Activated T-cell treated with anti-CD3 and anti-CD28 coated beads, Interleukin-2, amount 50 U/mL, for 72 hours (primary cell): ENCODE results near the gene ACAP3. TPM values are rescaled to one million over a fixed set of nuclear protein-coding genes. Genes with fewer than 3 reads are reported as not detected.

ENCODE experiments used
- ATAC-seq, 2 donors: fragments of 150-1000 bp; cut with Tn5 transposase; replicated peaks in 1 of 2; 2 replicates each; pipeline ENCODE4 v1.10.0; 2021; ENCODE audit warnings: moderate library complexity in 2 of 2, mild to moderate bottlenecking in 1 of 2
- DNase-seq, 2 donors: peaks; one replicate each; pipeline ENCODE4 v3.0.0; 2021 to 2022; ENCODE audit warnings: mixed read lengths in 1 of 2
- H3K27ac Mint-ChIP-seq: one replicate; pipeline ENCODE4 v1.8.0; 2022; ENCODE audit warnings: mild to moderate bottlenecking, moderate library complexity, mixed read lengths
- H3K27me3 Mint-ChIP-seq: one replicate; pipeline ENCODE4 v1.8.0; 2022; ENCODE audit warnings: low read depth, mixed read lengths
- H3K36me3 Mint-ChIP-seq, 2 donors: one replicate each; pipeline ENCODE4 v1.8.0; 2022; ENCODE audit warnings: mixed read lengths in 2 of 2, mild to moderate bottlenecking in 1 of 2; ENCODE audit not compliant: insufficient read depth in 2 of 2
- H3K4me1 Mint-ChIP-seq: one replicate; pipeline ENCODE4 v1.8.0; 2022; ENCODE audit warnings: low read depth, mixed read lengths
- H3K4me3 Mint-ChIP-seq, 2 donors: one replicate each; pipeline ENCODE4 v1.8.0; 2022; ENCODE audit warnings: mild to moderate bottlenecking in 2 of 2, mixed read lengths in 2 of 2, moderate library complexity in 2 of 2
- H3K9me3 Mint-ChIP-seq, 2 donors: one replicate each; pipeline ENCODE4 v1.8.0; 2022; ENCODE audit warnings: mixed read lengths in 2 of 2
- total RNA-seq, 2 donors: library from RNA; stranded (reverse); gene quantifications; one replicate each; pipeline ENCODE4 v1.2.3, GENCODE V29; 2022

The ACAP3 gene
- total RNA-seq, 2 donors from 2014 or later, result 28.6 to 37.9 TPM

DNA sequence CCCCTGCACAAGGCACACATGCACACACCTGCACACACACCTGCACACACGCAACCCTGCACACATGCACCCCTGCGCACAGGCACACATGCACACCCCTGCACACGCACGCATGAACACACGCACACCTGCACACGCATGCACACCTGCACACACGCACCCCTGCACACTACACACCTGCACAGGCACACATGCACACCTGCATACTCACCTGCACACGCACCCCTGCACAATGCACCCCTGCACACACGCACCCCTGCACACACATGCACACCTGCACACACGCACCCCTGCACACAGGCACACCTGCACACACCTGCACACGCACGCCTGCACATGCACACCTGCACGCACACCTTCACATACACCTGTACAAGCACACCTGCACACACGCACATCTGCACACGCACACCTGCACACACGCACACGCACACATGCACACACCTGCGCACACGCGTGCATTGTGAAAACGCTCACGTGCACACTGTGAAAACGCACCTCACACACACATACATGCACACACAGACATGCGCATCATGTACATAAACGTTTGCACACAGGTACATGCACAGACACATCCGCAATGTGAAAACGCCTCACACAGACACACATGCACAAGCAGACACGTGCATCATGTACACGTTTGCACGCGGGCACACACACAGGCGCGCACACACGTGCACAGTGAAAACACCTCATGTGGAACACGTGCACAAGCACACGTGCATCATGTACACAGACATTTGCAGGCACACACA lies 33.2 kb upstream of the ACAP3 start:
- no peak overlapping the region for H3K4me3 Mint-ChIP-seq

DNA sequence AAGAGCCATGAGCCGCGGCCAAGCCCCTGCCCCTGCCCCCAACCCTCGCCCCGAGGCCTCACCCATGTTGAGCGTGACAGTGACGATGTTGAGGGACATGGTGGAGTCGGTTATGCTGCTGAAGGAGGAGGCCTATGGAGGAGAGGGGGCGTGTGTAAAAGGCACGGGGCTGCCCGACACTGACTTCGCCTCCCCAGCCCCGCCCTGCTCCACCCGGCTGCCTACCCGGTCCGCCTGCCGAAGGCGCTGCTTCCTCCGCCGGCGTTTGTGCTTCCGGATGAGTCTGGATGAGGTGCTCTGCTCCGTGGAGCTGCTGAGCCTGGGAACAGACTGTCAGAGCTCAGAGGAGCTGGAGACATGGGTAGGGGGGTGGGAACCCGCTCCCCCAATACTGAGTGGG lies 32.5 kb upstream of the ACAP3 start:
- Mint-ChIP-seq H3K9me3 (peaks cover 0 to 8% of the 10 kb centered on the region in 2 donors), H3K27me3 (no peaks in the 10 kb centered on the region), H3K27ac (no peak overlapping the region), H3K36me3 (peaks cover 6 to 10% of the 10 kb centered on the region in 2 donors), H3K4me3 (no peak overlapping the region), H3K4me1 (peaks cover 9% of the 10 kb centered on the region)
- DNase-seq (no peak), ATAC-seq (no peak)

More for the DNA sequence above, 33.2 kb upstream of the ACAP3 start:
- H3K4me1 Mint-ChIP-seq, result peaks cover 9% of the 10 kb centered on the region
- peaks cover 6 to 10% of the 10 kb centered on the region in 2 donors for H3K36me3 Mint-ChIP-seq
- H3K9me3 Mint-ChIP-seq, result peaks cover 0 to 8% of the 10 kb centered on the region in 2 donors
- H3K27me3 Mint-ChIP-seq, result no peaks in the 10 kb centered on the region
- DNase-seq, result no peak
- no peak overlapping the region for H3K27ac Mint-ChIP-seq
- no peak for ATAC-seq

DNA sequence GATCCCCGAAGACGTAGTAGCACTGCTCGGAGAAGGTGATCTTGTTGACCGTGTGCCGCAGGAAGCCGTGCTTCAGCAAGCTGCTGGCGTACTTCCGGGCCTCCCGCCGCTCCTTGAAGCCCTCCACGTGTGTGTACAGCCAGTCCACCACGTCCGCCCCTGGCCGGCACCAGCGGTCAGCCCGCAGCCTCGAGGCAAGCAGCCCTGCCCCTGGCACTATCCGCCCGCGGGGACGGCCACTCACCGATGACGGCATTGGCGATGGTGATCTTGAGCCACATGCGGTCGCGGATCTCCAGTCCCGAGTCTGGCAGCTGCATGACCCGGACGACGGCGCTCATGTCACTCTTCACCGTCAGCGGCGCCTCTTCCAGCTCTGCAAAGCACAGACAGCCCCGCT lies 30.5 kb upstream of the ACAP3 start:
- Mint-ChIP-seq H3K9me3 (peaks cover 0 to 8% of the 10 kb centered on the region in 2 donors), H3K27me3 (no peaks in the 10 kb centered on the region)
- ATAC-seq, result no peak

DNA sequence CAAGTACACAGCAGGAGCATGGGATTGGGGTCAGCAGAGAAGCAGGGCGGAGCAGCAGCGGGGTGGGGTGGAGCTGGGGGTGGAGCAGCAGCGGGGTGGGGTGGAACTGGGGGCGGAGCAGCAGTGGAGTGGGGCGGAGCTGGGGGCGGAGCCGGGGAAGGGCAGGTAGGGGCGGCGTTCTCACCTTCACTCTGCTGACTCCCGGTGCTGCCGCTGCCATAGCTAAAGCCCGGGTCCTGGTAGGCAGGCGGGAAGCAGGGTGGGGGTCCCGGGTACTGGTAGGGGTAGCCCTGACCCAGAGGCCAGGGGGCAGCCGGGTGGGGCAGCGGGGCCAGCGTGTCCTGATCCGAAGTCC lies 30.0 kb upstream of the ACAP3 start:
- ATAC-seq (peak; percentile 50 to 56), DNase-seq (peak; percentile 45 to 51)
- H3K4me1 Mint-ChIP-seq, result peaks cover under 1% of the 10 kb centered on the region
- H3K9me3 Mint-ChIP-seq, result peaks cover 0 to 8% of the 10 kb centered on the region in 2 donors
- H3K27ac Mint-ChIP-seq, result no peak overlapping the region
- no peaks in the 10 kb centered on the region for H3K27me3 Mint-ChIP-seq
- H3K36me3 Mint-ChIP-seq, result peaks cover 6 to 10% of the 10 kb centered on the region in 2 donors
- no peak overlapping the region for H3K4me3 Mint-ChIP-seq

More for the DNA sequence above, 30.5 kb upstream of the ACAP3 start:
- Mint-ChIP-seq H3K4me1 (peaks cover 6% of the 10 kb centered on the region), H3K4me3 (no peak overlapping the region), H3K36me3 (peaks cover 6 to 10% of the 10 kb centered on the region in 2 donors), H3K27ac (no peak overlapping the region)
- DNase-seq, result no peak

DNA sequence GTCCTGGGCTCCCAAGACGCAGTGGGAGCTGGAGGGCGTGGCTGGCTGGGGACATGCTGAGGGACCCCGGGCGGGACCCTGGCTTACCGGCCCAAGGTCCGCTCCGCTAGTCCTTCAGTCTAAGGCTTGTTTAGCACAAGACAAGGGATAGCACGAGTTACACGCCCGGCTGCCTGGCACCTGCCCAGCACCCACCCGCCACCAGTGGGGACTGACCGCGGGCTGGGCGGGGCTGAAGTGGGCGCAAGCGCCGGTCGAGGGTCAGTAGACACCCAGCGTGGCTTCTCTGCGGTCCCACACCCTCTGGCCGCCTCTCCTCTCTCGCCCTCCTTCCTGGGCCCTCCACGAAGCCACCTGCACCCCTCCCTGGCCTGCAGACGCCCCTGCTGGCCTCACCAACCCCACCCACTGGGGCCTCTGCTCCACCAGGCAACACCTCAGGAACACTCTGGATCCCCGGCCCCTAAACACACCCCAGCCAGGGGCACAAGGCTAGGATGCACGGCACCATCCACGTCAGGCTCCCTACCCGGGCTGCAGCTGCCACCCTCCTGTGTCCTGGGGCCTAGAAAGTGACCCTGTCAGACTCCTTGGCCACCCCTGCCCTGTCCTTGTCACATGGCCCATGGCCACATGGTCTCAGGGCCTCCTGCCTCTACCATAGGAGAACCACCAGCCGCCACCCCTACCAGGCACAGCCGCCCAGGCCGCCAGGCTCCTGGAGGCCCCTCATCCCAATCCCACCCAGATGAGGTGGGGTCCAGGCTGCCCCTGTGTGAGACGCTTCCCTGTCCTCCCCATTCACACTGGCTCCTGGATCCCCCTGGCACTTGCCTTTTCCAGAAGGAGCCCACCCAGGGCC lies 29.4 kb upstream of the ACAP3 start:
- H3K36me3 Mint-ChIP-seq, result peaks cover 6 to 10% of the 10 kb centered on the region in 2 donors
- no peak overlapping the region for H3K4me3 Mint-ChIP-seq
- no peak for ATAC-seq
- peaks cover 0 to 8% of the 10 kb centered on the region in 2 donors for H3K9me3 Mint-ChIP-seq
- H3K27me3 Mint-ChIP-seq, result no peaks in the 10 kb centered on the region
- no peak overlapping the region for H3K27ac Mint-ChIP-seq
- DNase-seq, result no peak
- no peaks in the 10 kb centered on the region for H3K4me1 Mint-ChIP-seq

DNA sequence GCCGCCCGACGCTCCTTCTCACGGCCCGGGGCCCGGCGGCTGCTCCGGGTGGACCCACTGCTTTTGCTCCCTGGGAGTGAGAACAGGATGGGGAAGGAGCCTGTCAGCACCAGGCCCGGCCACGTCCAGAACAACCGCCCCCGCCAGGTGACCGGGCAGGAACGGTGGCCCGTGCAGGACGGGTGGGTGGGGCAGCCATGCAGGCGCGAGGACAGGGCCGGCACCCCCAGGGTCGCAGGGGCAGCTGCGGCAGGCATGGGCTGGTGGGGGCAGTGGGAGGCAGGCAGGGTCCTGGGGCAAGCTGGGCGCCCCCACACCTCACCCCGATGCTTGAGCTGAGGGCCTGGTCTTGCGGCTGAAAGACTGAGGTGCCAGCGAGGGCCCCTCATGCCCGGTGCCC lies 28.7 kb upstream of the ACAP3 start:
- no peaks in the 10 kb centered on the region for H3K4me1 Mint-ChIP-seq
- H3K27ac Mint-ChIP-seq, result no peak overlapping the region
- DNase-seq, result no peak
- H3K27me3 Mint-ChIP-seq, result no peaks in the 10 kb centered on the region
- no peak overlapping the region for H3K4me3 Mint-ChIP-seq
- peaks cover 0 to 8% of the 10 kb centered on the region in 2 donors for H3K9me3 Mint-ChIP-seq
- ATAC-seq, result no peak
- peaks cover 6 to 8% of the 10 kb centered on the region in 2 donors for H3K36me3 Mint-ChIP-seq

DNA sequence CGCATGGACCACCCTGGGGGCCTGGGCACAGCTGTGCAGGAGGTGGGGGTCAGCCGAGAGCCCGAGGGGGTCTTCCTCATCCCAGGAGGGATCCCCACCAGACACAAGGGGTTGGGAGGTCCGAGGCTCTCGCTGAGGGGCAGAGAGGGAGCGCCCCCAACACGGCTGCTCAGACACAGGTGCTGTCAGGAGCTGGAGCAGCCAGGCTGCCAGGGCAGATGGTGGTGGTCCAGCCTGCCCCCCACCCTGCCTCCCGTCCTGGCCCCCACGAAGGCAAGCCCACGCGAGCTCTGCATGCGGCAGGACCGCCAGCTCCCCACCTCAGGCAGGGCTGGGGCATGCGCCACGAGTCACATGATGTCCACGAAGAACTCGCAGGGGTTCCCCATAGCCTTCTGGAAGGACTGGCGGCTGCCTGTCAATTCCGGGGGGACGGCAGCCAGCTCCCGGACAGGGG lies 28.1 kb upstream of the ACAP3 start:
- Mint-ChIP-seq H3K36me3 (peaks cover 2% of the 10 kb centered on the region in 2 donors), H3K4me3 (no peak overlapping the region), H3K27me3 (no peaks in the 10 kb centered on the region), H3K9me3 (peaks cover 0 to 3% of the 10 kb centered on the region in 2 donors), H3K4me1 (no peaks in the 10 kb centered on the region), H3K27ac (no peak overlapping the region)
- DNase-seq (no peak), ATAC-seq (no peak)

DNA sequence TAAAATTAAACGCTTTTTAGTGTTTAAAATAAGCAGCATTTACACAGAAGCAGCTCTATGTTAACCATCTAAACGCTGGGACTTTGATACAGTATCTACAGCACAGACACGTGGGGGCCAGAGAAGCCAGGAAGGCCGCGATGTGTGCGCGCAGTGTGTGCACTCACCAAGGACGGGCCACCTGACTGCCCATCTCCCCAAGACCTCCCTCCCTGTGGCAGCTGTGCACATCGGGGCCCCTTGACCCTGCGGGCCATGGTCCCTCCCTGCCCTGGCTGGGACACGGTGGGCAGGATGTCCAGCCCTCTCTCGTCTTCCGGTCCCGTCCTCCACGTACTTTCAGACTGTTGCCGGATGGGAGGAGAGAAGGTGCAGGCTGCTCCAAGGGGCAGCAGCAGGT lies 27.6 kb upstream of the ACAP3 start:
- Mint-ChIP-seq H3K4me3 (no peak overlapping the region), H3K27me3 (no peaks in the 10 kb centered on the region), H3K9me3 (no peaks in the 10 kb centered on the region), H3K27ac (no peak overlapping the region), H3K36me3 (peaks cover 0 to 2% of the 10 kb centered on the region in 2 donors), H3K4me1 (no peaks in the 10 kb centered on the region)
- ATAC-seq (no peak), DNase-seq (no peak)

DNA sequence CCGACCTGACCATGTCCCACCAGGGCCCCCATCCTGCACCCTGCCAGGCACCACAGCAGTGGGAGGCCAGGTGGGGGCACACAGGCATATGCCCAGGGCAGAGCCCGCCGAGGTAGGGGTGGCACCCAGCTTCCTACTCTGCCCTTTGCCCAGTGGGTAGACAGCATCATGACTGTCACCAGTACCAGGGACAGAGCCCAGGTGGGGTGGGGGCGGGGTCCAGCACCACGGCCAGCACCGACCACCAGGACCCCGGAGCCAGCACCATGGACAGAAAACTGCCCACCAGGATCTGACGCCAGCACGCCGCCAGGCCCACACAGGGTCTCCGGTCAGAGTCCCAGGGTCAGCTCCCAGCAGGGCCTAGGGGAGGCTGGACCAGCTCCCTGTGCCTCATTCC lies 27.1 kb upstream of the ACAP3 start:
- H3K9me3 Mint-ChIP-seq, result no peaks in the 10 kb centered on the region
- peaks cover 0 to 2% of the 10 kb centered on the region in 2 donors for H3K36me3 Mint-ChIP-seq
- H3K27me3 Mint-ChIP-seq, result no peaks in the 10 kb centered on the region
- no peak overlapping the region for H3K27ac Mint-ChIP-seq
- no peak overlapping the region for H3K4me3 Mint-ChIP-seq
- no peaks in the 10 kb centered on the region for H3K4me1 Mint-ChIP-seq
- ATAC-seq (no peak), DNase-seq (no peak)

DNA sequence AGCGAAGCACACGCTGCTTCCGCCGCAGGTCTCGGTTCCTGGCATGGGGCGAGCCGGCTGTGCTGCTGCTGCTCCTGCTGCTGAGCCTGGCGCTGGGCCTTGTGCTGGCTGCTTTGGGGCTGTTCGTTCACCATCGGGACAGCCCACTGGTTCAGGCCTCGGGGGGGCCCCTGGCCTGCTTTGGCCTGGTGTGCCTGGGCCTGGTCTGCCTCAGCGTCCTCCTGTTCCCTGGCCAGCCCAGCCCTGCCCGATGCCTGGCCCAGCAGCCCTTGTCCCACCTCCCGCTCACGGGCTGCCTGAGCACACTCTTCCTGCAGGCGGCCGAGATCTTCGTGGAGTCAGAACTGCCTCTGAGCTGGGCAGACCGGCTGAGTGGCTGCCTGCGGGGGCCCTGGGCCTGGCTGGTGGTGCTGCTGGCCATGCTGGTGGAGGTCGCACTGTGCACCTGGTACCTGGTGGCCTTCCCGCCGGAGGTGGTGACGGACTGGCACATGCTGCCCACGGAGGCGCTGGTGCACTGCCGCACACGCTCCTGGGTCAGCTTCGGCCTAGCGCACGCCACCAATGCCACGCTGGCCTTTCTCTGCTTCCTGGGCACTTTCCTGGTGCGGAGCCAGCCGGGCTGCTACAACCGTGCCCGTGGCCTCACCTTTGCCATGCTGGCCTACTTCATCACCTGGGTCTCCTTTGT lies 26.0 kb upstream of the ACAP3 start:
- no peak overlapping the region for H3K27ac Mint-ChIP-seq
- H3K4me3 Mint-ChIP-seq, result no peak overlapping the region
- no peaks in the 10 kb centered on the region for H3K36me3 Mint-ChIP-seq
- DNase-seq, result no peak
- H3K27me3 Mint-ChIP-seq, result no peaks in the 10 kb centered on the region
- H3K9me3 Mint-ChIP-seq, result peaks cover 0 to 1% of the 10 kb centered on the region in 2 donors
- no peaks in the 10 kb centered on the region for H3K4me1 Mint-ChIP-seq
- ATAC-seq, result no peak

DNA sequence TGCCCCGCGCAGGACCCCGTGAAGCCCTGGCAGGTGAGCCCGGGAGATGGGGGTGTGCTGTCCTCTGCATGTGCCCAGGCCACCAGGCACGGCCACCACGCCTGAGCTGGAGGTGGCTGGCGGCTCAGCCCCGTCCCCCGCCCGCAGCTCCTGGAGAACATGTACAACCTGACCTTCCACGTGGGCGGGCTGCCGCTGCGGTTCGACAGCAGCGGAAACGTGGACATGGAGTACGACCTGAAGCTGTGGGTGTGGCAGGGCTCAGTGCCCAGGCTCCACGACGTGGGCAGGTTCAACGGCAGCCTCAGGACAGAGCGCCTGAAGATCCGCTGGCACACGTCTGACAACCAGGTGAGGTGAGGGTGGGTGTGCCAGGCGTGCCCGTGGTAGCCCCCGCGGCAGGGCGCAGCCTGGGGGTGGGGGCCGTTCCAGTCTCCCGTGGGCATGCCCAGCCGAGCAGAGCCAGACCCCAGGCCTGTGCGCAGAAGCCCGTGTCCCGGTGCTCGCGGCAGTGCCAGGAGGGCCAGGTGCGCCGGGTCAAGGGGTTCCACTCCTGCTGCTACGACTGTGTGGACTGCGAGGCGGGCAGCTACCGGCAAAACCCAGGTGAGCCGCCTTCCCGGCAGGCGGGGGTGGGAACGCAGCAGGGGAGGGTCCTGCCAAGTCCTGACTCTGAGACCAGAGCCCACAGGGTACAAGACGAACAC lies 25.2 kb upstream of the ACAP3 start:
- Mint-ChIP-seq H3K27me3 (no peaks in the 10 kb centered on the region), H3K9me3 (peaks cover 0 to 1% of the 10 kb centered on the region in 2 donors), H3K4me1 (no peaks in the 10 kb centered on the region), H3K4me3 (no peak overlapping the region), H3K36me3 (no peaks in the 10 kb centered on the region), H3K27ac (no peak overlapping the region)
- DNase-seq (no peak), ATAC-seq (no peak)

DNA sequence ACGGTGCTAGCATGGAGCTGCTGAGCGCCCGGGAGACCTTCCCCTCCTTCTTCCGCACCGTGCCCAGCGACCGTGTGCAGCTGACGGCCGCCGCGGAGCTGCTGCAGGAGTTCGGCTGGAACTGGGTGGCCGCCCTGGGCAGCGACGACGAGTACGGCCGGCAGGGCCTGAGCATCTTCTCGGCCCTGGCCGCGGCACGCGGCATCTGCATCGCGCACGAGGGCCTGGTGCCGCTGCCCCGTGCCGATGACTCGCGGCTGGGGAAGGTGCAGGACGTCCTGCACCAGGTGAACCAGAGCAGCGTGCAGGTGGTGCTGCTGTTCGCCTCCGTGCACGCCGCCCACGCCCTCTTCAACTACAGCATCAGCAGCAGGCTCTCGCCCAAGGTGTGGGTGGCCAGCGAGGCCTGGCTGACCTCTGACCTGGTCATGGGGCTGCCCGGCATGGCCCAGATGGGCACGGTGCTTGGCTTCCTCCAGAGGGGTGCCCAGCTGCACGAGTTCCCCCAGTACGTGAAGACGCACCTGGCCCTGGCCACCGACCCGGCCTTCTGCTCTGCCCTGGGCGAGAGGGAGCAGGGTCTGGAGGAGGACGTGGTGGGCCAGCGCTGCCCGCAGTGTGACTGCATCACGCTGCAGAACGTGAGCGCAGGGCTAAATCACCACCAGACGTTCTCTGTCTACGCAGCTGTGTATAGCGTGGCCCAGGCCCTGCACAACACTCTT lies 24.5 kb upstream of the ACAP3 start:
- no peak overlapping the region for H3K27ac Mint-ChIP-seq
- H3K4me3 Mint-ChIP-seq, result no peak overlapping the region
- DNase-seq, result no peak
- peaks cover 0 to 1% of the 10 kb centered on the region in 2 donors for H3K9me3 Mint-ChIP-seq
- ATAC-seq, result no peak
- no peaks in the 10 kb centered on the region for H3K4me1 Mint-ChIP-seq
- no peaks in the 10 kb centered on the region for H3K27me3 Mint-ChIP-seq
- no peaks in the 10 kb centered on the region for H3K36me3 Mint-ChIP-seq
